NCI-H510A treated with DMSO at 0.1 percent for 48 hours (cell line): ENCODE results near the gene ADAD1.

ENCODE experiments used
- DNase-seq: peaks from one replicate; lab custom pipeline; 2025; lab: John Stamatoyannopoulos, UW

The ADAD1 gene

GRCh38 chr4:122456231-122457116, 77.7 kb downstream of the ADAD1 start, which contains the start of gene IL2:
IL2 (minus strand) TSS chr4:122456725; CDS start chr4:122456440, 285 bp downstream.
- DNase-seq, result peak; percentile 3

DNA sequence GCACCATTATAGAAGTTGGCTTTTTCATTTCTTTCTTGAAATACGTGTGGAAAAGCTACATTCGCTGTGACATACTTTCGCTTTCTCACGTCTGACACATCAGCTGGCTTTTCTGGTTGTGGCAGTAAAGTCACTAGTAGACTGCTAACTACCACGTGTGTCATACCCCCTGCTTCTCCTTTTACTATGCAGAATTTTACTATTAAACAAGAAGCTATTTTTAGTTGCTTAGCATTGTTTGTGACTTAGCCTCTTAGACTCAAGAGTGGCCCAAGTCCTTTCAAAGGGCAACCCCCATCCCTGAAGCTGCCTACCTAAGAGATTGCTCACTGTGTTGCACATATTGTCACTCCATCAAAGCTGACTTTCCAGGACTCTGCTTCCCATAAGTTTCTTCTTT, 79.8 kb downstream of the ADAD1 start:
- DNase-seq, result no peak

- no peak for DNase-seq
Observed at GRCh38 chr4:122469457-122469856, 90.6 kb downstream of the ADAD1 start.

DNA sequence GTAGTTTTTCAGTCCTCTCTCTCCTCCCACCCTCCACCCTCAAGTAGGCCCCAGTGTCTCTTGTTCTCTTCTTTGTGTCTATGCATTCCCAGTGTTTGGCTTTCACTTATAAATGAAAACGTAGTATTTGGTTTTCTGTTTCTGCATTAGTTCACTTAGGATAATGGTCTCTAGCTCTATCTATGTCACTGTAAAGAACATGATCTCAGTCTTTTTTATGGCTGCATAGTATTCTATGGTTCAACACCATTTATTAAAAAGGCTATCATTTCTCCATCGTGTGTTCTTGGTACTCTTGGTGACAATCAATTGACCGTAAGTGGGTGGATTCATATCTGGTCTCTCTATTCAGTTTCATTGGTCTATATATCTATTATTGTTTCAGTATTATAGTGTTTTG, 96.4 kb downstream of the ADAD1 start:
- DNase-seq, result no peak

- no peak for DNase-seq
Observed at GRCh38 chr4:122476126-122476525, 97.3 kb downstream of the ADAD1 start.

- DNase-seq, result no peak
Observed at GRCh38 chr4:122476745-122477144, 97.9 kb downstream of the ADAD1 start.
